ENCODE measurements around the gene NPY.
A peak's percentile ranks its signal among the peaks of the same experiment; 100 is the strongest.

NPY gene

GRCh38 chr7:24318326-24318725, 34.3 kb downstream of the NPY start:
- peak; percentile 18; the same call in 1 of the 2 replicates for TF ChIP-seq CTCF (IDR thresholded peaks at IDR 0.05)

GRCh38 chr7:24319209-24319608, 35.2 kb downstream of the NPY start:
- TF ChIP-seq CTCF (IDR thresholded peaks at IDR 0.05): no peak

GRCh38 chr7:24323961-24324480, 40.0 kb downstream of the NPY start:
- no peak for TF ChIP-seq CTCF (IDR thresholded peaks at IDR 0.05)

DNA sequence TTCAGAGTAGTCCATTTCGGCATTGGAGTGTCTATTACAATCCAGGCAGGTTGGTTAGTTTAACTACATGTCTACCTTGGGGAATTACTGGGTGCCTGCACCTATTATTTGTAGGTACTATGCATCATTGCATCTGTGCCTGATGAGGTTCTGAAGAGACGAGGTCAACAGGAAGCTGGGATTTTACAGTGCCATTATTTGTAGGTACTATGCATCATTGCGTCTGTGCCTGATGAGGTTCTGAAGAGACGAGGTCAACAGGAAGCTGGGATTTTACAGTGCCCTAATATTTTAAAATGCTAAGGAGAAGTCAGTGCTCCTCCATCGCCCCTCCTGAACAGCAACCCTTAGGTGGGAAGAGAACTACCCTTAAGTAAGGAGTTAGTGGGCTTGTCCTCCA, 41.7 kb downstream of the NPY start:
- no peak for TF ChIP-seq CTCF (IDR thresholded peaks at IDR 0.05)

GRCh38 chr7:24328050-24328449, 44.1 kb downstream of the NPY start:
- no peak for TF ChIP-seq CTCF (IDR thresholded peaks at IDR 0.05)

DNA sequence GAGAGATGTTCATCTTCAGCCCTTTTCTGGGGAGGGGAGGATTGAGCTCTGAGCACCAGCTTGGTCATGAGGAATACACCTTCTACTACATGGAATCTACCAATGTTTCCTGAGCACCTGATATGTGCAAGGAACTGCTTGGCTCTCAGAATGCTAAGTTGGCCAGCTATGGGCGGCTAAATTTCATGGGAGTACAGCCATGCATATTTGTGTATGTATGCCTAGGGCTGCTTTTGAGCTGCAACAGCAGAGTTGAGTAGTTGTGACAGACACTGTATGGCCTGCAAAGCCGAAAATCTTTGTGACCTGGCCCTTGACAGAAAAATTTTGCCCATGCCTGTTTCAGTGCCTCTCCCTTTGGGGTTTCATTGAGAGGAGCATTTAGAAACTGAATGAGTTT, 44.9 kb downstream of the NPY start:
- TF ChIP-seq CTCF (IDR thresholded peaks at IDR 0.05): no peak

DNA sequence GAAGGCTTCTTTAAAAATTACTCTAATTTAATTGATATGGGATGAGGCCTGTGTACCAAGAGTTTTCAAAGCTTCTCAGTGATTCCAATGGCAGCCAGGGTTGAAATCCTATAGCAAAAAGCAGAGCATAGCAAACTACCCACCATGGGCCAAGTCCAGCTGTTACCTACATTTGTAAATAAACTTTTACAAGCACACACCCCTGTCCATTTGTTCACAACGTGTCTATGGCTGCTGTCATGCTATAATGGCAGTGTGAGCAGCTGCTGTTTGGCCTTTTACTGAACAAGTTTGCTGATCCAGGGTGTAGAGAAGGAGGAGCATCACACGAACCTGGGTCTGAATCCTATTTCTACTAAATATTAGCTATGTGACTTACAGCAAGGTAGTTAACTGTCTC, 50.0 kb downstream of the NPY start:
- TF ChIP-seq CTCF (IDR thresholded peaks at IDR 0.05): no peak

GRCh38 chr7:24334627-24335026, 50.6 kb downstream of the NPY start:
- TF ChIP-seq CTCF (IDR thresholded peaks at IDR 0.05): no peak

All from LNCAP (cell line).